ENCODE results near the gene NAT14. TPM values are rescaled to one million over a fixed set of nuclear protein-coding genes. Genes with fewer than 3 reads are reported as not detected.
A peak's percentile ranks its signal among the peaks of the same experiment; 100 is the strongest.

NAT14 gene
- total RNA-seq, 1 experiment from 2014 or later = 87.7 TPM

DNA sequence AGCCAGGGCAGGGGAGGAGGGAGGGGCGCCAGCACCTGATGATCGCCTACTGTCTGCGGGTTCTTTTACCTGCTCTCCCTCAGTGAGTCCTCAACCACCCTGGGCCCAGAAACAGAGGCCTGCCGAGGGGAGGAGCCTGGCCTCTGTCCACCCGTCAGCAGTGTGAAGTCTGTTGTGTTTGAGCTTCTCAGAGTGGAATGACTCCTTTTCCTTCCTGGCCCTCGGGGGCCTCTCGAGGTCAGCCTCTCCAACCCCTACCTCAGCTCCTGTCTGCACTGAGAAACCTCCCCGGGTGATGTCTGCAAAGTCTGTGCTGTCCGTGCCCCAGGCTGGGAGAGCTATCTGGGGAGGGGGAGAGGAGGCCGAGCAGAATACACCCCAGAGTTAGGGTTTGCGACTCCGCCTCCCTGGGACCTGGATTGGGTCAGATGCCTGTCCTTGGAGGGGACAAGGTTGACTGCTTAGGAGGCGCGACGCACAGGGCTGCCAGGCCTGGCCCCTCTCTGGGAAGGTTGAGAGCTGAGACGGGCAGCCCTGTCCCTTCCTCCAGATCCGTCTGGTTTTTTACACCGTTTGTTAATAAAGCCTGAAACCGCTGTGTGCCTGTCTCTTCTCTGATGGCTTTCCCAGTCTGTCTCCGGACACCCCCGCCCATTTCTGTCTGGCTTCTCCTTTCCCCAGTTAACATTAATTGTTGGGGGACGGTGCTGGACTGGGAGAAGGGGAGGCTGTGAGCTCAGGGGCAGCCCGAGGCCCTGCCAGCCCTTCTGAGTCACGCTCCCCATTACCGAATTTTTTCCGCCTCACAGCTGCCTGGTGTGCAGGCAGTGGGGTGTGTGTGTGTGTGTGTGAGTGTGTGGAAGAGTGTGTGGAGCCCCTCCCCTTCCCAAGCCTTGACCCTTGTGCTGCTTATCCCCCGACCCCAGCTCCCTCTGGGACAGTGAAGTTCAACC is 2.3 kb downstream of the NAT14 start:
- ATAC-seq = peak; percentile 12
- Mint-ChIP-seq H3K9me3 (no peaks in the 10 kb centered on the region), H3K27me3 (ENCODE audit: low read depth) (peaks cover 3% of the 10 kb centered on the region), H3K4me1 (peaks cover 19% of the 10 kb centered on the region), H3K27ac (peak overlapping the region; percentile 9; the same call in 1 of the 2 replicates), H3K4me3 (peak overlapping the region; percentile 53), H3K36me3 (no peaks in the 10 kb centered on the region)
- no peak for DNase-seq (ENCODE audit: low spot score)
- TF ChIP-seq, protein P1, sequence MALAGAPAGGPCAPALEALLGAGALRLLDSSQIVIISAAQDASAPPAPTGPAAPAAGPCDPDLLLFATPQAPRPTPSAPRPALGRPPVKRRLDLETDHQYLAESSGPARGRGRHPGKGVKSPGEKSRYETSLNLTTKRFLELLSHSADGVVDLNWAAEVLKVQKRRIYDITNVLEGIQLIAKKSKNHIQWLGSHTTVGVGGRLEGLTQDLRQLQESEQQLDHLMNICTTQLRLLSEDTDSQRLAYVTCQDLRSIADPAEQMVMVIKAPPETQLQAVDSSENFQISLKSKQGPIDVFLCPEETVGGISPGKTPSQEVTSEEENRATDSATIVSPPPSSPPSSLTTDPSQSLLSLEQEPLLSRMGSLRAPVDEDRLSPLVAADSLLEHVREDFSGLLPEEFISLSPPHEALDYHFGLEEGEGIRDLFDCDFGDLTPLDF (CRISPR knock-in tag; IDR thresholded peaks at IDR 0.05) = no peak
- TF ChIP-seq GTF2I (CRISPR knock-in tag; conservative IDR thresholded peaks at IDR 0.05) = no peak
- TF ChIP-seq, protein P2, sequence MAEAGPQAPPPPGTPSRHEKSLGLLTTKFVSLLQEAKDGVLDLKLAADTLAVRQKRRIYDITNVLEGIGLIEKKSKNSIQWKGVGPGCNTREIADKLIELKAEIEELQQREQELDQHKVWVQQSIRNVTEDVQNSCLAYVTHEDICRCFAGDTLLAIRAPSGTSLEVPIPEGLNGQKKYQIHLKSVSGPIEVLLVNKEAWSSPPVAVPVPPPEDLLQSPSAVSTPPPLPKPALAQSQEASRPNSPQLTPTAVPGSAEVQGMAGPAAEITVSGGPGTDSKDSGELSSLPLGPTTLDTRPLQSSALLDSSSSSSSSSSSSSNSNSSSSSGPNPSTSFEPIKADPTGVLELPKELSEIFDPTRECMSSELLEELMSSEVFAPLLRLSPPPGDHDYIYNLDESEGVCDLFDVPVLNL (CRISPR knock-in tag; IDR thresholded peaks at IDR 0.05; ENCODE audit: borderline replicate concordance, low read depth) = no peak
- TF ChIP-seq CBFB (CRISPR knock-in tag; IDR thresholded peaks at IDR 0.05; ENCODE audit: low read depth) = no peak
- TF ChIP-seq ZNF416 (CRISPR knock-in tag; IDR thresholded peaks at IDR 0.05) = no peak
- TF ChIP-seq, protein P3, sequence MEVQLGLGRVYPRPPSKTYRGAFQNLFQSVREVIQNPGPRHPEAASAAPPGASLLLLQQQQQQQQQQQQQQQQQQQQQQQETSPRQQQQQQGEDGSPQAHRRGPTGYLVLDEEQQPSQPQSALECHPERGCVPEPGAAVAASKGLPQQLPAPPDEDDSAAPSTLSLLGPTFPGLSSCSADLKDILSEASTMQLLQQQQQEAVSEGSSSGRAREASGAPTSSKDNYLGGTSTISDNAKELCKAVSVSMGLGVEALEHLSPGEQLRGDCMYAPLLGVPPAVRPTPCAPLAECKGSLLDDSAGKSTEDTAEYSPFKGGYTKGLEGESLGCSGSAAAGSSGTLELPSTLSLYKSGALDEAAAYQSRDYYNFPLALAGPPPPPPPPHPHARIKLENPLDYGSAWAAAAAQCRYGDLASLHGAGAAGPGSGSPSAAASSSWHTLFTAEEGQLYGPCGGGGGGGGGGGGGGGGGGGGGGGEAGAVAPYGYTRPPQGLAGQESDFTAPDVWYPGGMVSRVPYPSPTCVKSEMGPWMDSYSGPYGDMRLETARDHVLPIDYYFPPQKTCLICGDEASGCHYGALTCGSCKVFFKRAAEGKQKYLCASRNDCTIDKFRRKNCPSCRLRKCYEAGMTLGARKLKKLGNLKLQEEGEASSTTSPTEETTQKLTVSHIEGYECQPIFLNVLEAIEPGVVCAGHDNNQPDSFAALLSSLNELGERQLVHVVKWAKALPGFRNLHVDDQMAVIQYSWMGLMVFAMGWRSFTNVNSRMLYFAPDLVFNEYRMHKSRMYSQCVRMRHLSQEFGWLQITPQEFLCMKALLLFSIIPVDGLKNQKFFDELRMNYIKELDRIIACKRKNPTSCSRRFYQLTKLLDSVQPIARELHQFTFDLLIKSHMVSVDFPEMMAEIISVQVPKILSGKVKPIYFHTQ (CRISPR knock-in tag; IDR thresholded peaks at IDR 0.05) = no peak
- no peak for TF ChIP-seq SMAD4 (CRISPR knock-in tag; IDR thresholded peaks at IDR 0.05)
- no peak for TF ChIP-seq MXD4 (CRISPR knock-in tag; IDR thresholded peaks at IDR 0.05; ENCODE audit: borderline replicate concordance)
- TF ChIP-seq IRF2 (CRISPR knock-in tag; IDR thresholded peaks at IDR 0.05; ENCODE audit: borderline replicate concordance, low read depth) = no peak
- TF ChIP-seq, protein P4, sequence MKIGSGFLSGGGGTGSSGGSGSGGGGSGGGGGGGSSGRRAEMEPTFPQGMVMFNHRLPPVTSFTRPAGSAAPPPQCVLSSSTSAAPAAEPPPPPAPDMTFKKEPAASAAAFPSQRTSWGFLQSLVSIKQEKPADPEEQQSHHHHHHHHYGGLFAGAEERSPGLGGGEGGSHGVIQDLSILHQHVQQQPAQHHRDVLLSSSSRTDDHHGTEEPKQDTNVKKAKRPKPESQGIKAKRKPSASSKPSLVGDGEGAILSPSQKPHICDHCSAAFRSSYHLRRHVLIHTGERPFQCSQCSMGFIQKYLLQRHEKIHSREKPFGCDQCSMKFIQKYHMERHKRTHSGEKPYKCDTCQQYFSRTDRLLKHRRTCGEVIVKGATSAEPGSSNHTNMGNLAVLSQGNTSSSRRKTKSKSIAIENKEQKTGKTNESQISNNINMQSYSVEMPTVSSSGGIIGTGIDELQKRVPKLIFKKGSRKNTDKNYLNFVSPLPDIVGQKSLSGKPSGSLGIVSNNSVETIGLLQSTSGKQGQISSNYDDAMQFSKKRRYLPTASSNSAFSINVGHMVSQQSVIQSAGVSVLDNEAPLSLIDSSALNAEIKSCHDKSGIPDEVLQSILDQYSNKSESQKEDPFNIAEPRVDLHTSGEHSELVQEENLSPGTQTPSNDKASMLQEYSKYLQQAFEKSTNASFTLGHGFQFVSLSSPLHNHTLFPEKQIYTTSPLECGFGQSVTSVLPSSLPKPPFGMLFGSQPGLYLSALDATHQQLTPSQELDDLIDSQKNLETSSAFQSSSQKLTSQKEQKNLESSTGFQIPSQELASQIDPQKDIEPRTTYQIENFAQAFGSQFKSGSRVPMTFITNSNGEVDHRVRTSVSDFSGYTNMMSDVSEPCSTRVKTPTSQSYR (CRISPR knock-in tag; IDR thresholded peaks at IDR 0.05) = no peak
- TF ChIP-seq, protein P5, sequence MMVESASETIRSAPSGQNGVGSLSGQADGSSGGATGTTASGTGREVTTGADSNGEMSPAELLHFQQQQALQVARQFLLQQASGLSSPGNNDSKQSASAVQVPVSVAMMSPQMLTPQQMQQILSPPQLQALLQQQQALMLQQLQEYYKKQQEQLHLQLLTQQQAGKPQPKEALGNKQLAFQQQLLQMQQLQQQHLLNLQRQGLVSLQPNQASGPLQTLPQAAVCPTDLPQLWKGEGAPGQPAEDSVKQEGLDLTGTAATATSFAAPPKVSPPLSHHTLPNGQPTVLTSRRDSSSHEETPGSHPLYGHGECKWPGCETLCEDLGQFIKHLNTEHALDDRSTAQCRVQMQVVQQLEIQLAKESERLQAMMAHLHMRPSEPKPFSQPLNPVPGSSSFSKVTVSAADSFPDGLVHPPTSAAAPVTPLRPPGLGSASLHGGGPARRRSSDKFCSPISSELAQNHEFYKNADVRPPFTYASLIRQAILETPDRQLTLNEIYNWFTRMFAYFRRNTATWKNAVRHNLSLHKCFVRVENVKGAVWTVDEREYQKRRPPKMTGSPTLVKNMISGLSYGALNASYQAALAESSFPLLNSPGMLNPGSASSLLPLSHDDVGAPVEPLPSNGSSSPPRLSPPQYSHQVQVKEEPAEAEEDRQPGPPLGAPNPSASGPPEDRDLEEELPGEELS (CRISPR knock-in tag; IDR thresholded peaks at IDR 0.05) = no peak
- no peak for TF ChIP-seq JUN (CRISPR knock-in tag; IDR thresholded peaks at IDR 0.05)
- TF ChIP-seq ZNF317 (CRISPR knock-in tag; IDR thresholded peaks at IDR 0.05; ENCODE audit: borderline replicate concordance, low read depth) = no peak
- TF ChIP-seq, protein P6, sequence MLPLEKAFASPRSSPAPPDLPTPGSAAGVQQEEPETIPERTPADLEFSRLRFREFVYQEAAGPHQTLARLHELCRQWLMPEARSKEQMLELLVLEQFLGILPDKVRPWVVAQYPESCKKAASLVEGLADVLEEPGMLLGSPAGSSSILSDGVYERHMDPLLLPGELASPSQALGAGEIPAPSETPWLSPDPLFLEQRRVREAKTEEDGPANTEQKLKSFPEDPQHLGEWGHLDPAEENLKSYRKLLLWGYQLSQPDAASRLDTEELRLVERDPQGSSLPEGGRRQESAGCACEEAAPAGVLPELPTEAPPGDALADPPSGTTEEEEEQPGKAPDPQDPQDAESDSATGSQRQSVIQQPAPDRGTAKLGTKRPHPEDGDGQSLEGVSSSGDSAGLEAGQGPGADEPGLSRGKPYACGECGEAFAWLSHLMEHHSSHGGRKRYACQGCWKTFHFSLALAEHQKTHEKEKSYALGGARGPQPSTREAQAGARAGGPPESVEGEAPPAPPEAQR (CRISPR knock-in tag; IDR thresholded peaks at IDR 0.05) = no peak
- no peak for TF ChIP-seq HMGA2 (CRISPR knock-in tag; IDR thresholded peaks at IDR 0.05)
- POLR2A ChIA-PET = interaction anchor here (0.6 to 1.3 kb wide), 5 partner anchors 11 to 580 kb away, joined by 4 to 5 read pairs (median 4); partner anchors contain the start of gene ZNF628
- CTCF ChIA-PET = interaction anchor here (0.9 to 13.5 kb wide), 7 partner anchors 17 to 341 kb away, joined by 3 to 96 read pairs (median 4); partner anchors contain the start of gene ISOC2
